Measurements from ENCODE around the gene GALNT17.

The GALNT17 gene

GRCh38 chr7:71507680-71508602 is 376.0 kb downstream of the GALNT17 start:
- DNase-seq (ENCODE audit: low read depth), result no peak

GRCh38 chr7:71509381-71509780 is 377.4 kb downstream of the GALNT17 start:
- no peak for DNase-seq (ENCODE audit: low read depth)

GRCh38 chr7:71511361-71511807 is 379.4 kb downstream of the GALNT17 start:
- no peak for DNase-seq (ENCODE audit: low read depth)

DNA sequence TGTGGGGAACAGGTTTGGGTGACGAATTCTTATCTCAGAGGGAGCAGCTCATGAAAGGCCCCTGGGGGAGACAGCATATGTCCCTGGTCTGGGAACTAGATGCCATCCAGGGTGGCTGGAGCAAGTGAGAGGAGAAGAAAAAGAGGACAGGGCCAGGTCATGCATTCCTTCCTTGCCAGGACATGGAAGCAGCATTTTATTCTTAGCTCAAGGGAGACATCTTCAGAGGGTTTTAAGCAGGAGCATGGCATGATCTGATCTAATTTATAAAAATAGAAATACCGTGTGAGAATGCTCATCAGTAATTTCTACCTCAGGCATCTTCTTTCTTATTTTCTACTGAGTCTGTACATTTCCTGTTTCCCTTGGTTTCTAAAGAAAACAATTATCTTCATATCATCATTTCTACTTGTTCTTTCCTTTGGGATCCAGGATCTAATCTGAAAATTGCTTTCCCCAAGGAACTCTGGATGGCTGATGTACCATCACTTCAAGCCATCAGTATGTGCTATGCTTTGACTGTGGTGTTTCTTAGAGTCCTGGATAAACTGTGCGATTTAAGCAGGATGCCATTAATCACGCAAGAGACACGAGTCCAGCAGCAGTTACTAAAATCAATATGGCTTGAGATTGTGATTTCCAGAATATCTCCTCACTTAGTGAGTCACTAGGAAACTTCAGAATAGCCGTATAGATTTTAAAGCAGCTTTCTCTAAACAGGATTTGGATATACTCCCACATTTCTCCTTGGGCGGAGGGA is 386.2 kb downstream of the GALNT17 start:
- DNase-seq (ENCODE audit: low read depth), result no peak

- DNase-seq (ENCODE audit: low read depth), result no peak
These were observed 386.9 kb downstream of the GALNT17 start for GRCh38 chr7:71518880-71519279.

- DNase-seq (ENCODE audit: low read depth), result no peak
These were observed 389.6 kb downstream of the GALNT17 start for GRCh38 chr7:71521506-71521905.

DNA sequence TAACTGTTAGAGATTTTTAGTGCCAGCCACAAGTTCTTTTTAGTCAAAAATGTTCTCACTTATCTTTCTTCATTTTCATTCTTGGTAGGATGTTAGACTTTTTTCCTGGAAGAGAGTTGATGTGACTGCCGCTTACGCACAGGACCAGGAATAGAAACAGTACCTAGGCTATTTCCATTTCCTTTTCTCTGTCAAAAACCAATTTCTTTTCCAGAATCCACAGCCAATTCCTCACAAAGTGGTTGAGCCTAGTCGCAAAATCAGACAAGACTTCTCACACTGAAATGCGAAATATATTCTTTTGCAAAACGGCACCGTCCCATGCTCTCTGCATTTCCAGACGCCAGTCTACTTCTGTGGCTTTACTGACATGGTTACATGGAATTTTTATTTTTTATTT is 394.2 kb downstream of the GALNT17 start:
- DNase-seq (ENCODE audit: low read depth), result no peak

DNA sequence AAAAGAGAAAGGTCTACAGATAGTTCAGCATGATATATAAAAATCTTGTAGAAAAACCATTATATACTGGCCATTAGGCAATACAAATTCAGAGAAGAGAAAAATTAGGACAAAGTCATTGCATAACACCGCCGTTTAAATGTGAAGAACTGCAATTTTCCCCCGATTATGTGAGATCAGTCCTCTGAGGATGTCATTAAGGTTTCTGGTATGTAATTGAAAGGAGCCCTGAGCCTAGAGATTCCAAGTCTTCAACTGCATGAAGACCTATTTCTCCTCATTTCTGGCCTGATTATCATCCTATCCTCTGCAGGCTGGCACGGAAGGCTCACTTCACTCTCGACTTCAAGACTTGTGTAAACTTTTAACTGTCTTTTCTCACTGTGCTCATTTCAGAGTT is 395.3 kb downstream of the GALNT17 start:
- DNase-seq (ENCODE audit: low read depth), result no peak

DNA sequence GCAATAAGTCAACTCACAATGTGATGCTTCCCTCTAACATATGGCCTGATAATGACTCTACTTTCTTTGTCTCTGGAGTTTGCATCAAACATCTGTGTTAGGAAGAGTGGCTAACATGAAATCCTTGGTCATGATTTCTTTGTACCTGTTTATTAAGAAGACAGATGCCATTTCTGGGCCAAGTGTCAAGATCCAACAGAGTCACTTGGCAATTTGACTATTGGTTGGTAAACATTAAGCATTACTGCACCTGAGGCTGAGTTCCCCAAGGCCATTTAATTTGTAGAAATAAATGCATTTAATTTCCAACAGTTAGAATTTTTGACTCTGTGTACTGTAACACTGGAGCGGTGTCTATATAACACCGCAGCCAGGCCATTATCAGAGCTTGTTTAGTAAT is 403.7 kb downstream of the GALNT17 start:
- no peak for DNase-seq (ENCODE audit: low read depth)

DNA sequence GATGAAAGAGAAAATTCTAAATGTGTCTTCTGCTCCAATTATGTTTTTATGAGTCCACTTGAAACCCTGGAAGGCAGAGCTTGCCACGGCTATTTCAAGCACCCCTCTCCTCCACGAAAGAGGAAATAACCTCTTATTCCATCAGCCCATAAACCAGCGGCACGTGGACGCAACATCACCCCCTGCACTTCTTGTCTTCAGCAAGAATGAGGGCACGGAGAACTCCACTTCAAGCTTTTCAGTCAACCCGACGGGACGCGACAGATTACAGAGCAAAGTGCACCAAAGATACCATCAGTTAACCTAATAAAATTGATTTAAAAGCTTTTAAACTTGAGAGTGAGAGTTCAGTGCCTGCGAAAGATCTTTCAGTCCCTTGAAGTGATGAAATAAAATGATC is 406.3 kb downstream of the GALNT17 start:
- DNase-seq (ENCODE audit: low read depth), result no peak

DNA sequence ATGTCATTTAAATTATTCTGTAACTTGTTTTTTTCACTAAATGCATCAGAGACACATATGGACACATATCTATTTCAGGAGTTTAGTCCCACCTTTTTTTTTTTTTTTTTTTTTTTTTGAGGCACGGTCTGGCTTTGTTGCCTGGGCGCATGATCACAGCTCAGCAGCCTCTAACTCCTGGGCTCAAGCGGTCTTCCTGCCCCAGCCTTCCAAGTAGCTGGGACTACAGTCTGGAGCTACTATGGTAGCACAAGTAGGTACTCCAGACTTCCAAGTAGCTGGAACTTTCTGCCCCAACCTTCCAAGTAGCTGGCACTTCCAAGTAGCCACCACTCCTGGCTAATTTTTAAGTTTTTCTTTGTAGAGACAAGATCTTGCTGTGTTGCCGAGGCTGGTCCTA is 407.7 kb downstream of the GALNT17 start:
- DNase-seq (ENCODE audit: low read depth), result no peak

GRCh38 chr7:71541707-71542353 is 409.9 kb downstream of the GALNT17 start:
- no peak for DNase-seq (ENCODE audit: low read depth)

DNA sequence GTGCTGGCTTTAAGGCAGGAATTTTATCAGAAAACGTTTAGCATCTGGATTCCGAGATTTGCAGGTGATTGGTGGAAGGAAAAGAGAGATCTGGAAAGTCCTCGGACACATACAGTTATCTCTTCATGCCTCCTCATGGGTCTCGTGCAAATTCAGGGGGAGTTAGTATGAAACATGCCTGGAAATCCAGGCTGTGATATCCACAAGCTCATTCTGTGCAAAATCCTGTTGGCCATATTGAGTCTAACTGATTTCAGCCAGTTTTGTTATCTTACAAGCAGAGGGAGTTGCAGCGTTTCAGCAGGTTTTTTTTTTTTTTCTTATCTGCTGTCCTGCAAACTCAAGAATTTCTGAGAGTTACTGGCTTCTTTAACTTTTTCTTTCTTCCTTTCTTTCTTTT is 411.5 kb downstream of the GALNT17 start:
- no peak for DNase-seq (ENCODE audit: low read depth)

DNA sequence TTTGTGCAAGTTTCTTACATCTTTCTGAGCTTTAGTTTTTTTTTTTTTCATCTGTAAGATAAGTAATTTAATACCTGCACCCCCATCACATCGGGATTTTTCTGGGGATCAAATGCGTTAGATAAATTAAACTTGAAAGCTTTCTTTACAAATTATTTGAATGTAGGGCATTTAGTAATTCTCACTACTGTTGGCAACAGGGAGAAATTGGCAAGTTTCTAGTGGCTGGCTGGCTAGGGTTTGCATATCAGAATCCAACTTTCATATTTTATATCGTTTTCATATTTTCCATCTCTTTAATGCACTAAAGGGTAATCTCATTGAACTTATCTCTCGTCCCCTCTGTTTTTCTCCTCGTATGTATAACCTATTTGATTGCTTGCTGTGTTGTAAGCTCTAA is 412.9 kb downstream of the GALNT17 start:
- no peak for DNase-seq (ENCODE audit: low read depth)

GRCh38 chr7:71547426-71547825 is 415.5 kb downstream of the GALNT17 start:
- no peak for DNase-seq (ENCODE audit: low read depth)

DNA sequence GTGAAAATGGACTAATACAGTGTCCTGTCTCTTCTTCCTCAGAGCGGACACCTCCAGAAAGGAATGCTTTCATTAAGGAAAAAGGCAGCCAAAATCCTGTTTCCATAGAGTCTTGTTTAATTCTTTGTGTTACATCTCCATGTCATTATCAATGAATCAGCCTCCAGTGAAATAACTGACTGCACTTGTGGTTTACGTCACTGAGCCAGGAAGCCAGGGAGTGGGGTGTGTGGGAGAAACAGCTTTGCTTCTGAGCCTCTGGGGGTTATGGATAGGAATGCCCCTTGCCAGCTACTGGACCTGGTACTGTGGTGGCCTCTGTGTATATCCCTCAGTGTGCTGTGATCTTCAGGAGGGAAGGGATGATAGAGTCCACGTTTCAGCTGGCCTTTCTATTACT is 416.8 kb downstream of the GALNT17 start:
- no peak for DNase-seq (ENCODE audit: low read depth)

GRCh38 chr7:71553306-71553705 is 421.4 kb downstream of the GALNT17 start:
- DNase-seq (ENCODE audit: low read depth), result no peak

DNA sequence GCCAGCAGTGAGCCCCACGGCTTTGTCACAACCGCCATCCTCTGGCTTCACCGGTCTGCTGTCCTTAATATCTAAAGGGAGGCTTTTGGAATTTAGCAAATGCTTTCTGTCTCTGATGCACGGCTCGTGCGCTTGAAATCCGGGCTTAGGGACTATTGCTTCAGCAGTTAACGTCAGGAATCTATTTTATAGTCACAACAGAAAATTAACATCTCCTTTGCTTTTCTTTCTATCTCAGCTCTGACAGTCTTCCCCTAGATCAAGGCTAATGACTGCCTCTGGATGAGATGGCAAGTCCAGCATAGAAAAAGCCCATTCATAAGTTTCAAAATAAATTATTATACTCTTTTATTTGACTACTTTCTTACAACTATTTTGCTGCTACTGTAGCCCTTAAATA is 423.8 kb downstream of the GALNT17 start:
- no peak for DNase-seq (ENCODE audit: low read depth)

DNA sequence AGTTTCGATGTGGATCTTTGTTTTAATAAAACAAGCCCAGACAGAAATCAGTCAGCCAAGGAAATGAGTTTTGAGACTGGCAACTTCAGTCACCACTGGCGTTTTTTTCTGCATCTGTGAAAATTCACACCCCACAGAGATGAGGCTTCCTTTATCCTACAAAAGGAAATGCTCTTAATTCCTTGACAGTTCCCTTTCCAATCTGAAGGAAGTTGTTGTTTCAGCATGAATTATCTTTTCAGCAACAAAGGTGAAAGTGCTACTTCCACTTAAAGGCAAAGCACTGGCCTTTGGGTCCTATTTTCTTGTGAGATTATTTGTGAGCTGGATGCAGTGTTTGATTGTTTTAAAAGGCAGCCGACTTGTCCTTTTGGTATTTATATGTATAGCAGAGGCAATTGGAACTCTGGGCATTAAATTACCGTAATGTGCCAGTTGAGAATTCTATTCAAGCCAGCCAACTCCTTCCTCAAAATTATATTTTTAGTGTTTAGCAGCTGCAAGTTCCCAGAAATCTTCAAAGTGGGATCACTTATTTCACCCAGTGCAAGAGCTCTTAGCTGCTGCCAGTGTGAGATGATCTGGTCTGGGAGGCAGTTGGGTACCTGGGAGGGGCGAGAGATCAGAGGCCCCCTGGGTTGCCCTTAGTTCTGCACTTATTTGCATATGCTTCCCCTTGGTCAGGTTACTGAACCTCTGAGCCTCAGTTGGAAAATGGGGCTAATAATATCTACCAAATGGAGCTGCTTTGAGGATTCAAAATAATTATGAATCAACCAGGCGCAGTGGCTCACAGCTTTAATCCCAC is 427.1 kb downstream of the GALNT17 start:
- no peak for DNase-seq (ENCODE audit: low read depth)

- DNase-seq (ENCODE audit: low read depth), result no peak
These were observed 428.5 kb downstream of the GALNT17 start for GRCh38 chr7:71560354-71560995.

- no peak for DNase-seq (ENCODE audit: low read depth)
These were observed 431.3 kb downstream of the GALNT17 start for GRCh38 chr7:71563276-71563675.

Measured in amniotic epithelial cell (primary cell).